OCI-LY1 (cell line): ENCODE measurements around the gene RNPS1.

ENCODE experiments used
- H2AFZ ChIP-seq: fragments of 200-600 bp; sonication (generic), shearing (Covaris generic); 2 replicates; pipeline ENCODE4 v1.6.0; 2014; ENCODE audit warnings: antibody characterized with exemption, mild to moderate bottlenecking, low read length
- H3F3A ChIP-seq: fragments of 200-600 bp; sonication (generic), shearing (Covaris generic); 2 replicates; pipeline ENCODE4 v1.6.0; 2014; ENCODE audit warnings: mild to moderate bottlenecking, antibody characterized with exemption, low read length, moderate library complexity; ENCODE audit not compliant: insufficient read depth
- H3K27ac ChIP-seq: fragments of 200-600 bp; sonication (generic); 2 replicates; pipeline ENCODE4 v1.5.1; 2014; ENCODE audit warnings: low read length, mixed run types, mild to moderate bottlenecking, low read depth; ENCODE audit not compliant: poor library complexity, severe bottlenecking
- H3K27me3 ChIP-seq: fragments of 200-600 bp; sonication (generic); 2 replicates; pipeline ENCODE4 v1.6.0; 2014; ENCODE audit warnings: antibody characterized with exemption, mild to moderate bottlenecking, low read length, moderate library complexity; ENCODE audit not compliant: insufficient read depth
- H3K36me3 ChIP-seq: fragments of 200-600 bp; sonication (generic); 2 replicates; pipeline ENCODE4 v1.6.1; 2014; ENCODE audit warnings: mild to moderate bottlenecking, antibody characterized with exemption, low read length, moderate library complexity, mixed read lengths; ENCODE audit not compliant: insufficient read depth
- H3K4me1 ChIP-seq: fragments of 200-600 bp; sonication (generic); 2 replicates; pipeline ENCODE4 v1.5.1; 2014; ENCODE audit warnings: mild to moderate bottlenecking, low read length, moderate library complexity; ENCODE audit not compliant: insufficient read depth, severe bottlenecking
- H3K4me2 ChIP-seq: fragments of 200-600 bp; sonication (generic), shearing (Covaris generic); 2 replicates; pipeline ENCODE4 v1.6.1; 2014; ENCODE audit warnings: low read length
- H3K4me3 ChIP-seq: fragments of 200-600 bp; sonication (generic); 2 replicates; pipeline ENCODE4 v1.5.1; 2014; ENCODE audit warnings: low read length, low read depth, mild to moderate bottlenecking, mixed read lengths; ENCODE audit not compliant: poor library complexity, severe bottlenecking
- H3K79me2 ChIP-seq: fragments of 200-600 bp; shearing (Covaris generic); 2 replicates; pipeline ENCODE4 v1.6.1; 2016; ENCODE audit warnings: mixed run types, low read length, mixed read lengths; ENCODE audit not compliant: insufficient read depth
- H3K9ac ChIP-seq: fragments of 200-600 bp; sonication (generic), shearing (Covaris generic); 2 replicates; pipeline ENCODE4 v1.6.1; 2014; ENCODE audit warnings: mild to moderate bottlenecking, low read length, mixed read lengths
- H3K9me2 ChIP-seq: fragments of 200-600 bp; sonication (generic), shearing (Covaris generic); 2 replicates; pipeline ENCODE4 v1.6.1; 2014; ENCODE audit warnings: low read depth, mild to moderate bottlenecking, low read length, mixed read lengths
- H3K9me3 ChIP-seq: fragments of 200-600 bp; shearing (Covaris generic); 2 replicates; pipeline ENCODE4 v1.6.1; 2014; ENCODE audit warnings: low read length, mixed read lengths
- H4K20me1 ChIP-seq: fragments of 200-600 bp; sonication (generic), shearing (Covaris generic); 2 replicates; pipeline ENCODE4 v1.6.0; 2016; ENCODE audit warnings: mild to moderate bottlenecking, low read length; ENCODE audit not compliant: insufficient read depth
- CTCF ChIP-seq: fragments of 200-600 bp; sonication (generic), shearing (Covaris generic); IDR thresholded peaks from 2 replicates; pipeline ENCODE4 v1.5.1; 2017; ENCODE audit warnings: mild to moderate bottlenecking, antibody characterized with exemption, low read length, moderate library complexity, mixed read lengths
- EZH2 ChIP-seq: fragments of 200-600 bp; sonication (generic), shearing (Covaris generic); IDR thresholded peaks from 2 replicates; pipeline ENCODE4 v1.8.0; 2017; ENCODE audit warnings: borderline replicate concordance, mixed run types, mild to moderate bottlenecking, antibody characterized with exemption, low read length, moderate library complexity, mixed read lengths

RNPS1 gene

GRCh38 chr16:2246301-2246885 lies 21.5 kb downstream of the RNPS1 start:
- no peak overlapping the region for H2AFZ ChIP-seq
- H3K9me3 ChIP-seq, result no peaks in the 10 kb centered on the region
- H3K4me1 ChIP-seq, result peaks cover 7% of the 10 kb centered on the region
- no peak overlapping the region for H3K9ac ChIP-seq
- no peak overlapping the region for H3K4me3 ChIP-seq
- no peaks in the 10 kb centered on the region for H3K27me3 ChIP-seq
- no peaks in the 10 kb centered on the region for H3K9me2 ChIP-seq
- H3K4me2 ChIP-seq, result no peak overlapping the region
- H3K79me2 ChIP-seq, result peaks cover 9% of the 10 kb centered on the region
- H3F3A ChIP-seq, result no peaks in the 10 kb centered on the region
- H3K27ac ChIP-seq, result no peak overlapping the region
- peaks cover 52% of the 10 kb centered on the region for H3K36me3 ChIP-seq
- H4K20me1 ChIP-seq, result no peaks in the 10 kb centered on the region
- TF ChIP-seq CTCF (no peak), EZH2 (no peak)

- no peak overlapping the region for H3K4me3 ChIP-seq
- H3K9me2 ChIP-seq, result no peaks in the 10 kb centered on the region
- H3K27ac ChIP-seq, result no peak overlapping the region
- peaks cover 3% of the 10 kb centered on the region for H3K4me1 ChIP-seq
- H2AFZ ChIP-seq, result no peak overlapping the region
- H3K9ac ChIP-seq, result no peak overlapping the region
- H3K4me2 ChIP-seq, result no peak overlapping the region
- H3K27me3 ChIP-seq, result no peaks in the 10 kb centered on the region
- H3K36me3 ChIP-seq, result peaks cover 52% of the 10 kb centered on the region
- peaks cover 3% of the 10 kb centered on the region for H3K79me2 ChIP-seq
- TF ChIP-seq CTCF (no peak), EZH2 (no peak)
- no peaks in the 10 kb centered on the region for H4K20me1 ChIP-seq
- no peaks in the 10 kb centered on the region for H3F3A ChIP-seq
- no peaks in the 10 kb centered on the region for H3K9me3 ChIP-seq
Observed at GRCh38 chr16:2244926-2245795, 22.8 kb downstream of the RNPS1 start.

- Histone ChIP-seq H3K4me3 (no peak overlapping the region), H3K9me3 (no peaks in the 10 kb centered on the region), H2AFZ (no peak overlapping the region), H3K9ac (no peak overlapping the region), H3K27me3 (no peaks in the 10 kb centered on the region), H3F3A (no peaks in the 10 kb centered on the region), H3K79me2 (no peaks in the 10 kb centered on the region), H3K36me3 (peaks cover 56% of the 10 kb centered on the region), H3K4me1 (no peaks in the 10 kb centered on the region), H4K20me1 (no peaks in the 10 kb centered on the region), H3K27ac (no peak overlapping the region), H3K4me2 (no peak overlapping the region), H3K9me2 (no peaks in the 10 kb centered on the region)
- no peak for TF ChIP-seq CTCF
- no peak for TF ChIP-seq EZH2
Observed at GRCh38 chr16:2244301-2244700, 23.6 kb downstream of the RNPS1 start.
